Activated naive CD8-positive, alpha-beta T cell treated with anti-CD3 and anti-CD28 coated beads, Interleukin-2, amount 50 U/mL, for 24 hours (primary cell): Measurements from ENCODE around the gene MYO3A.
"Not testable (repeated sequence)": the region's sequence is repeated elsewhere in the genome, so short reads cannot be mapped to it uniquely, and the experiment has no call there.

Experiments used
- ATAC-seq: fragments of 150-1000 bp; cut with Tn5 transposase; one replicate; pipeline ENCODE4 v1.10.0; 2021
- DNase-seq: peaks from one replicate; pipeline ENCODE4 v3.0.0; 2021
- H3K27ac Mint-ChIP-seq: one replicate; pipeline ENCODE4 v1.8.0; 2021; ENCODE audit warnings: mild to moderate bottlenecking, mixed read lengths
- H3K27me3 Mint-ChIP-seq: one replicate; pipeline ENCODE4 v1.8.0; 2021; ENCODE audit warnings: mixed read lengths
- H3K36me3 Mint-ChIP-seq: one replicate; pipeline ENCODE4 v1.8.0; 2021; ENCODE audit warnings: low read depth, mixed read lengths
- H3K4me1 Mint-ChIP-seq: one replicate; pipeline ENCODE4 v1.8.0; 2021; ENCODE audit warnings: mixed read lengths
- H3K4me3 Mint-ChIP-seq: one replicate; pipeline ENCODE4 v1.8.0; 2021; ENCODE audit warnings: mild to moderate bottlenecking, moderate library complexity, mixed read lengths
- H3K9me3 Mint-ChIP-seq: one replicate; pipeline ENCODE4 v1.8.0; 2021; ENCODE audit warnings: mixed read lengths

Gene MYO3A

DNA sequence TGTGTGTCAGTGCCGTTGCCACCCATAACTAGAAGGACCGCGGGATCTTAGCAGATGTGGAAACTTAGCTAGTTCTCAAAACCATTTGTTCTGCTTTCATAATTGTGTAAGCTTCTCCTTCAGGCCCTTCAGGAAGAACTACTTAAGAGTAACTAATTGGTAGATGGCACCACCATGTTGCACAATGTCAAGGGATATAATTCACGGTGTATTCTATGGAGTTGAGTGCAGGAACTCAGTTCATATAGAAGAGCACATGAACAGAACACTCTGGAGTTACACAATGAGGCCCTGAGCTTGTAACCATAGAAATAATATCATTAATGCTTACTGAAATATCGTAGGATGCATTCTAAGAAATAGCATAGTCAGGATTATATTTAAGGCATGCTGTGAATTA is 156.0 kb downstream of the MYO3A start:
- no peak overlapping the region for H3K4me3 Mint-ChIP-seq
- no peaks in the 10 kb centered on the region for H3K4me1 Mint-ChIP-seq
- peaks cover 12% of the 10 kb centered on the region for H3K27me3 Mint-ChIP-seq
- H3K9me3 Mint-ChIP-seq, result no peaks in the 10 kb centered on the region
- ATAC-seq, result no peak
- no peaks in the 10 kb centered on the region for H3K36me3 Mint-ChIP-seq
- DNase-seq, result no peak
- no peak overlapping the region for H3K27ac Mint-ChIP-seq

DNA sequence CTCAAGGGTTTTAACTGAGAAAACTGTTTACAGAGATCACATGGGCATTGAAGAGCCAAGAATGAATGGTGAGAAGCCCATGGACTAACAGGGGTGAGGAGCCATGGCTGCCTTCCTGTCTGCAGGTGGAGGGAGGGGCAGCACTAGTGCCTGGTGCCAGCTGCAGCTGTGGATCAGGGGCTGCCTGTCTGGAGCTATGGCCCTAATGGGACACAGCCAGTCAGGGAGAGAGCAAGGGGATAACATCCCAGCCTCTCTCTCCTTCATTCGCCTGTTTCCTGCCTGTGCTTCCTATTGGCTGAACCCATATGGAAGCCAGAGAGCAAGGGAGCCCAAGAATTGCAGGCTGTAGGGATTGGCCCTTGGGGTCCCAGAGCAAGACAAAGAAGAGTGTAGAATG is 156.7 kb downstream of the MYO3A start:
- no peak overlapping the region for H3K27ac Mint-ChIP-seq
- H3K27me3 Mint-ChIP-seq, result peaks cover 15% of the 10 kb centered on the region
- no peak for DNase-seq
- H3K9me3 Mint-ChIP-seq, result no peaks in the 10 kb centered on the region
- no peaks in the 10 kb centered on the region for H3K36me3 Mint-ChIP-seq
- H3K4me1 Mint-ChIP-seq, result no peaks in the 10 kb centered on the region
- no peak overlapping the region for H3K4me3 Mint-ChIP-seq
- no peak for ATAC-seq

DNA sequence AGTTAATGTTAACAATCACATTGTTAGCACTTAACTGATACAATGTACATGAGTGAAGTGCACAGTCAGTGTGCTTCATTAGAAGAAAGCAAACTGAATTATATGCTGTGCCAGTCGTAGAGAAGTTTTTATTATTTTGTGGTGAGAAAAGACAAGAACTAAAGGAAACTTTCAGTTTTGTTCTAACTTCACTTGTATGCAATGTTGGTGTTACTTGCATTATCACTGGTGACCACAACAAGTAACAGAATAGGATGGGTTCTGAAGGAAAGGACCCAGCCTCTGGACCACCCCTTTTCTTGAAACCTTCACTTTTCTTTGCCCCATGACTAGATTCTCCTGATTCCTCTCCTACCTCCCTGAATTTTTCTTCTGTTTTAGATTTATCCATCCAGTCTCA is 159.2 kb downstream of the MYO3A start:
- Mint-ChIP-seq H3K4me3 (no peak overlapping the region), H3K4me1 (no peaks in the 10 kb centered on the region), H3K27ac (no peak overlapping the region), H3K9me3 (no peaks in the 10 kb centered on the region), H3K27me3 (peaks cover 5% of the 10 kb centered on the region), H3K36me3 (no peaks in the 10 kb centered on the region)
- DNase-seq (no peak), ATAC-seq (peak; percentile 20)

DNA sequence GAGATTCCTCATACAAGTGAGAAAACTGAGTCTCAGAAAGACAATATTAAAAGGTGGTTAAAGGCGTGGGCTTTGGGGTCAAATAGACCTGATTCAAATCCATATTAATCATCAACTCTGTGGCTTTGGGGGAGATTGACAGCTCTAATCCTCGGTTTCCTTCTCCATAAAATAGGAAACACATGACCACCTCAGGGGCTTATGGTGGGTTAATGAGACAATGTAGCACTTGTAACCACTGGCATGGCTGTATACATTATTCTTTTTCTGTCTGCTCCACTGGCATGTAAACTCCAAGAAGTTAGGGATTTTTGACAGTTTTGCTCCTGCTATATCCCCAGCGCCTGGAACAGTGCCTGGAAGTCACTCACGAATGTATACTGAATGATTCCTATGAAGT is 161.8 kb downstream of the MYO3A start:
- Mint-ChIP-seq H3K27ac (no peak overlapping the region), H3K4me3 (no peak overlapping the region), H3K4me1 (no peaks in the 10 kb centered on the region), H3K27me3 (peaks cover 5% of the 10 kb centered on the region), H3K9me3 (no peaks in the 10 kb centered on the region), H3K36me3 (no peaks in the 10 kb centered on the region)
- ATAC-seq, result no peak
- DNase-seq, result no peak

DNA sequence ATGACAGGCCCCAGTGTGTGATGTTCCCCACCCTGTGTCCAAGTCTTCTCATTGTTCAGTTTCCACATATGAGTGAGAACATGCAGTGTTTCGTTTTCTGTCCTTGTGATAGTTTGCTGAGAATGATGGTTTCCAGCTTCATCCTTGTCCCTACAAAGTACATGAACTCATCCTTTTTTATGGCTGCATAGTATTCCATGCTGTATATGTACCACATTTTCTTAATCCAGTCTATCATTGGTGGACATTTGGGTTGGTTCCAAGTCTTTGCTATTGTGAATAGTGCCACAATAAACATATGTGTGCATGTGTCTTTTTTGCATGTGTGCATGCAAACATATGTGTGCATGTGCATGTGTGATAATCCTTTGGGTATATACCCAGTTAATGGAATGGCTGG is 163.5 kb downstream of the MYO3A start:
- DNase-seq, H3K36me3 Mint-ChIP-seq, H3K4me1 Mint-ChIP-seq, H3K27ac Mint-ChIP-seq, H3K9me3 Mint-ChIP-seq, H3K4me3 Mint-ChIP-seq, ATAC-seq, H3K27me3 Mint-ChIP-seq: not testable (repeated sequence)

DNA sequence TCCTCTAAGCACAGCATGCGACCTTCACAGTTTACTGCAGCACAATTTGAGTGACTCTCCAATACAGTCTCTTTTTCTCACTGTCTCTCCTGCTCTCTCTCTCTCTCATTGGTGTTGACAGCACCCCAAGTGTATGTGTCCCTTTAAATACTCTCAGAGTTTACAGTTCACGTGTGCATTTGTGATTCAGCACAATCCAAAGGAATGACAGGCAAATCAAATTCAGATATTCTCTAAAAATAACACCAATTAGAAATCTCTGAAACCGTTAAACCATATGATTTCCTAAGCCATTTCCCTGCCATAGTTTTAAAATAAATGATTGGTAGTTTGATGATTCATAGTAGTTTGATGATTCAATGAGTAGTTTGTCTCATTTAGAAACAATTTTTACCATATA is 178.5 kb downstream of the MYO3A start:
- Mint-ChIP-seq H3K9me3 (no peaks in the 10 kb centered on the region), H3K36me3 (no peaks in the 10 kb centered on the region), H3K27me3 (peaks cover 2% of the 10 kb centered on the region), H3K27ac (no peak overlapping the region), H3K4me1 (no peaks in the 10 kb centered on the region), H3K4me3 (no peak overlapping the region)
- no peak for ATAC-seq
- no peak for DNase-seq

DNA sequence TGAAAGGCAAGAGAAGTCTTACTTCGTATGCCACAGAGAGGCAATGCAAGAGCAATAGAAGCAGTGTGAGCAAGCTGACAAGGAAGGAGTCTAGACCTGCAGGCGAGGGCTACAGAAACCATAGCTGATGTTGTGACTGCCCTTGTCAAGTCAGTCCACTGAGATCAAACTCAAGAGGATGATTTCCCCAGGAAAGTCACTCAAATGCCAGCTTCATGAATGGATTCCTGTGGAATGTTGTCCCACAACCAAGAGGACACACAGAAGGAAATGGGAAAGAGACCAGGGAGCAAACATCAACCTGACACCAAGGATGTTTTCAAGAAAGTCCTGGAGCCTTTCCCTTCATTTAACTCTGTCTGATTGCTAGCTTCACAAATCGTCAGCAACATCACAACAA is 204.6 kb downstream of the MYO3A start:
- Mint-ChIP-seq H3K4me1 (no peaks in the 10 kb centered on the region), H3K27ac (no peak overlapping the region), H3K27me3 (peaks cover 1% of the 10 kb centered on the region), H3K4me3 (no peak overlapping the region), H3K9me3 (peaks cover 8% of the 10 kb centered on the region), H3K36me3 (no peaks in the 10 kb centered on the region)
- DNase-seq (no peak), ATAC-seq (no peak)

DNA sequence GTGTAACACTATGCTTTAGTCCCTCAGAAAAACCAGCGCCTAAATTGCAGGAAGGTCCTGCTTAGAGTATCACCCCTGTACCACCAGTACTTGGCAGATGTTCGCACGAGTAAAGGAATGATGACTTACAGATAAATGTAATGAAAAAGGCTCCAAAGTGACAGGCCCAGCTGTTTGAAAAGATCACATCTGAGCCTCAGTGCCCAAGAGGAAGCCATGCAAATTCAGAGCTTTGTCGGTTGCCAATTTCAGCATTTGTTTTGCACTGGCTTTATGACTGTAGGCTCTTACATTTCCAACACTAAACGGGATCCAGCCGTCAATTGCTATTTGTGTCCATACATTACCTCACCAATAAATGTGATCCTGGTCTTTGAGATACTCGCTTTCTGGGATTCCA is 222.0 kb downstream of the MYO3A start:
- Mint-ChIP-seq H3K4me3 (no peak overlapping the region), H3K9me3 (no peaks in the 10 kb centered on the region), H3K27ac (no peak overlapping the region), H3K4me1 (no peaks in the 10 kb centered on the region), H3K27me3 (peaks cover 7% of the 10 kb centered on the region), H3K36me3 (no peaks in the 10 kb centered on the region)
- ATAC-seq, result no peak
- no peak for DNase-seq

DNA sequence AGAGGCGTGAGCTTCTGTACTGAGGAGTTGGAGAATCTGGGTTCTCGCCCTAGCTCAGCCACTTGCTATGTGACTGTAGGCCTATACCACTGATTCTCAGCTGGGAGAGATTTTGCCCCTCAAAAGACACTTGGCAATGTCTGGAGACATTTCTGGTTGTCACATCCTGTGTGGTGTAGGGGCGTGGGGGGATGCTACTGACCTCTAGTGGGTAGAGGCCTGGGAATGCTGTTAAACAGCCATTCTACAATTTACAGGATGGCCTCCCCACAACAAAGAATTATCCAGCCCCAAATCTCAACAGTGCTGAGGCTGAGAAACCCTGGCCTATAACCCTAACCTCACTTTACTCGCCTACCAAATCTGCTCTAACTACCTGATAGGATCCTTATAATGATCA is 223.7 kb downstream of the MYO3A start:
- H3K4me3 Mint-ChIP-seq, result no peak overlapping the region
- H3K27ac Mint-ChIP-seq, result no peak overlapping the region
- no peak for DNase-seq
- no peaks in the 10 kb centered on the region for H3K4me1 Mint-ChIP-seq
- no peaks in the 10 kb centered on the region for H3K36me3 Mint-ChIP-seq
- H3K9me3 Mint-ChIP-seq, result no peaks in the 10 kb centered on the region
- H3K27me3 Mint-ChIP-seq, result peaks cover 6% of the 10 kb centered on the region
- no peak for ATAC-seq

DNA sequence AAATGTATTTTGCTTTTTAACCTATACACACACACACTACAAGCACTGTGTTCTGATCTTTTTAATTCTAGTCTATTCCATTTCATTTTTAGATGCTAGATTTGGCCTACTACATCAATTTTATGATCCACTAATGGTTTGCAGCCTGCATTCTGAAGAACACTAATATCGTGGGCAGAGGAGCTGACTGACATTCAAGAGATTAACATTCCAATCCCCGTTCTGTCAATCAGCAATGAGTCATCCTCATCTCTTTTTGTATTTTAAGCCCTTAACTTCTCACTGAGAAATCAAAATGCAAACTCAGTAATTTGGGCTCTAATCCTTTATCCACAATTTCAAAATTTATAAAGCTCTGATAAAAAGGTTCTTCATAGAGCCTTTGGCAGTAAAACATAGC is 235.4 kb downstream of the MYO3A start:
- Mint-ChIP-seq H3K9me3 (no peaks in the 10 kb centered on the region), H3K27ac (no peak overlapping the region), H3K4me3 (no peak overlapping the region), H3K27me3 (peaks cover 5% of the 10 kb centered on the region), H3K36me3 (no peaks in the 10 kb centered on the region), H3K4me1 (no peaks in the 10 kb centered on the region)
- ATAC-seq, result no peak
- no peak for DNase-seq

DNA sequence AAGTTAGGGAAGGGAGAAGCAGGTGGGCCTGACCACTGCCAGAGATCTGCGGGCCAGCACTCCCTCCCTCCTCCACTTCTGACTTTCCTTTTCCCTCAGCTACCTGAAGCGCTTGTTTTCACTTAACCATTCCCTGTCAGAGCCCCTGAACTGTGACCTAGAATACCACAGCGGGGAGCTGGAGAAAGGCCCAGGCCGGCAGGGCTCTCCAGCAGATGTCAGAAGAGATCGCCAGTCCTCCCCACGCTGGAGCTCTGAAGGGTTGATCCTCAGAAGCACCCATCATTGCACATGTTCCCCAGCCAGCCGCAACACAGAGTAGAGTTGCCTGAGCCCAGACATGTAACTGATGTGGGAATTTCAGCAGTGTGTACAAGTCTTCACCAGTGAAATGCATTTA is 238.1 kb downstream of the MYO3A start:
- Mint-ChIP-seq H3K4me3 (no peak overlapping the region), H3K36me3 (no peaks in the 10 kb centered on the region), H3K27me3 (peaks cover 5% of the 10 kb centered on the region), H3K27ac (no peak overlapping the region), H3K4me1 (no peaks in the 10 kb centered on the region), H3K9me3 (no peaks in the 10 kb centered on the region)
- DNase-seq, result no peak
- ATAC-seq, result no peak

DNA sequence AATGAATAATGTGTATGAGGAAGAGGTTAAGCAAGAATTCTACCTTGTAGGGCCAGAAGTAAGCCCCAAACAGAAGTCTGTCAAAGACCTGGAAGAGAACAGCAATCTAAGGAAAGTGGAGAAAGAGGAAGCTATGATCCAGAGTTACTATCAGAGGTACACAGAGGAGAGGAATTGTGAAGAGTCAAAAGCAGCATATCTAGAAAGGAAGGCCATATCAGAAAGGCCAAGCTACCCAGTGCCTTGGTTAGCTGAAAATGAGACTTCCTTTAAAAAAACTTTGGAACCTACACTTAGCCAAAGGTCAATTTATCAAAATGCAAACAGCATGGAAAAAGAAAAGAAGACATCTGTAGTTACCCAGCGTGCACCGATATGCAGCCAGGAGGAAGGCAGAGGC is 239.8 kb downstream of the MYO3A start:
- H3K27me3 Mint-ChIP-seq, result peaks cover 8% of the 10 kb centered on the region
- H3K9me3 Mint-ChIP-seq, result no peaks in the 10 kb centered on the region
- no peaks in the 10 kb centered on the region for H3K36me3 Mint-ChIP-seq
- ATAC-seq (no peak), DNase-seq (no peak)
- H3K4me3 Mint-ChIP-seq, result no peak overlapping the region
- no peaks in the 10 kb centered on the region for H3K4me1 Mint-ChIP-seq
- no peak overlapping the region for H3K27ac Mint-ChIP-seq

DNA sequence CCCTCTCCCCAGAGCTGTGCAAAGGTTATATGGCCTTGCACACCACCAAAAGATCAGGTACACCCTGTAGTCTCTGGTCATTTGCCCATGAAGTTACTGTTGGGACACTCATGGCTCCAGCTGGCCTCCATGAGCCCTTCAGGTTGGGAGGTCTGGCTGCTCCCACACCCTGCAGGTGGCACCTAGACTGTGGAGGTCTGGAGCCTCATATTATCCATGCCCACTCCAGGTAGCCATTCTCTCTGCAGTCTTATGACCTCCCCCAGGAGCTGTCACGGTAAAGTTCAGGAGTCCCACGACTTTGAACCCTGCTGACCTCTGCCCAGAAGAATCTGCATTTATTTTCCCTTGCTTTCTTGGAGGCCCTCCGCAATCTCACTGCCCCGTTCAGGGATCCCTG is 243.3 kb downstream of the MYO3A start:
- Mint-ChIP-seq H3K36me3 (no peaks in the 10 kb centered on the region), H3K4me3 (no peak overlapping the region), H3K27ac (no peak overlapping the region), H3K27me3 (peaks cover 7% of the 10 kb centered on the region), H3K9me3 (no peaks in the 10 kb centered on the region), H3K4me1 (no peaks in the 10 kb centered on the region)
- no peak for DNase-seq
- no peak for ATAC-seq

DNA sequence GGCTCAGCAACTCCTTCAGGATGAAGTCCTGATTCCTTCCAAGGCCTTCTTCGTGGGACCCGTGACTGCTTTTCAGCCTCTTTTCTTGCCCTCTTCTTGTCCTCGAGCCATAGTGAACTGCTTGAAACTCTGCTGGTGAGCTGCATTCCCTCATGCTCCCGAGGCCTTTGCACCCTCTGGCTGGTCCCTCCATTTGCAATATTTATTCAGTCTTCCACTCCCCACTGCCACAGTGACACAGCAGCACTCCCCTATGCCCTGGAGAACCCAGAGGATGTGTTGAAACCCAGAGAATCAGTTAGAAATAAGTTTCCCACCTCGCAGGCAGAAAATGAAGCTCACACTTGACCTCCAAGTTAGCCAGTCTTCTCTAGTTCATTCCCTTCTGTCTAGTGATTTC is 260.2 kb downstream of the MYO3A start:
- ATAC-seq (no peak), DNase-seq (no peak)
- Mint-ChIP-seq H3K4me3 (no peak overlapping the region), H3K27me3 (no peaks in the 10 kb centered on the region), H3K36me3 (no peaks in the 10 kb centered on the region), H3K4me1 (no peaks in the 10 kb centered on the region), H3K9me3 (peaks cover 9% of the 10 kb centered on the region), H3K27ac (no peak overlapping the region)

DNA sequence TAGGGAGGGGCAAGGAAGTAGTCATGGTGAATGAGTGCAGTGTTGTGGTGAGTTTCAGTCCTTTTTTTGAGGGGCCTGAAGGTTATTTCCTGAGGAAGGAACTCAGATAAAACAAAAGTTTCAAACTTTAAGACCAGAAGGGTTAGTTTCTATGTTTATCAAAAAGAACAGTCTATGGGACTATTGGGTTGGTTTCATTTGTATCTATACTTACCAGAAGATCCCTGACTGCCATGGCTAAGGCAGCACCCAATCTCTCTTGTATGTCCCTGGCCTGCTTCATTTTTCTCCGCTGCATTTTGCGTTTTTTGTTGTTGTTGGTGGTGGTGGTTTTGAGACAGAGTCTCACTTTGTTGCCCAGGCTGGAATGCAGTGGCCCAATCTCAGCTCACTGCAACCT is 263.2 kb downstream of the MYO3A start:
- no peak for ATAC-seq
- H3K27me3 Mint-ChIP-seq, result peaks cover 3% of the 10 kb centered on the region
- no peaks in the 10 kb centered on the region for H3K36me3 Mint-ChIP-seq
- H3K4me3 Mint-ChIP-seq, result no peak overlapping the region
- no peaks in the 10 kb centered on the region for H3K4me1 Mint-ChIP-seq
- H3K27ac Mint-ChIP-seq, result no peak overlapping the region
- no peak for DNase-seq
- peaks cover 9% of the 10 kb centered on the region for H3K9me3 Mint-ChIP-seq

DNA sequence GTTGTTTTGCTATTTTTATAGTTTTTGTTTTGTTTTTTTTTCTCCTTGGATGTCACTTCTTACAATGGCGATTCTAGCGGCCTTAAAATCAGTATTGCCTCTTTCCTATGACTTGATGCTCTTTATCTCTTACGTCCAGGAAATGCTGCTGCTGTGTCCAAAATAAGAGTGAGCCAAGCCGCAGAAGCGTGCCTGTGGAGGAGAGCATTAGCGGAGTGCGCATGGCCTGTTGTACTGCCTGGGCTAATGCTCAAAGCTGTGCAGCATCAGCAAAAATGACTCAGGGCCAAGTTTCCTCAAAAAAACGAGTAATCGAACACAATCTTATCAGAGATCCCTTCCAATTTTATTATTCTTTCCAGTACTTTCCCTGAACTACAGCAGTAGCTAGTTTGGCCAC is 264.1 kb downstream of the MYO3A start:
- Mint-ChIP-seq H3K4me1 (no peaks in the 10 kb centered on the region), H3K36me3 (no peaks in the 10 kb centered on the region), H3K4me3 (no peak overlapping the region), H3K27me3 (peaks cover 3% of the 10 kb centered on the region), H3K27ac (no peak overlapping the region), H3K9me3 (peaks cover 9% of the 10 kb centered on the region)
- ATAC-seq (no peak), DNase-seq (no peak)
